ENCODE data around the gene PSD4. TPM values are rescaled to one million over a fixed set of nuclear protein-coding genes. Genes with fewer than 3 reads are reported as not detected.

Gene PSD4
- total and polyA plus RNA-seq, 4 donors: 20.9 to 48.1 (median 29.0) TPM

GRCh38 chr2:113142290-113142689 lies 31.5 kb upstream of the PSD4 start:
- no peak for TF ChIP-seq CTCF (IDR thresholded peaks at IDR 0.05; ENCODE audit: control extremely low read depth, extremely low read depth)
- Histone ChIP-seq H3K36me3 (ENCODE audit: control insufficient read depth in 4 of 4, insufficient read depth in 4 of 4, low read length in 4 of 4) (no peaks in the 10 kb centered on the region), H3K9ac (ENCODE audit: insufficient read depth in 1 of 2, low read length in 2 of 2) (no peak overlapping the region), H3K4me1 (ENCODE audit: control insufficient read depth in 5 of 5, insufficient read depth in 5 of 5, low read length in 5 of 5) (peaks cover 0 to 4% (median 0%) of the 10 kb centered on the region in 5 donors), H3K27ac (ENCODE audit: low read depth in 1 of 2, low read length in 1 of 2) (no peak overlapping the region), H3K4me3 (no peak overlapping the region), H3K27me3 (ENCODE audit: control insufficient read depth in 3 of 3, insufficient read depth in 3 of 3, low read length in 2 of 3) (no peaks in the 10 kb centered on the region), H3K9me3 (ENCODE audit: control insufficient read depth in 4 of 4, insufficient read depth in 3 of 4, low read length in 3 of 4) (no peaks in the 10 kb centered on the region)
- DNase-seq: no peak
- ATAC-seq (ENCODE audit: insufficient read depth, low FRiP score): no peak
- WGBS, 2 donors: 93 to 97% methylated on average over 2 of the region's 2 CpGs

- Histone ChIP-seq H3K4me1 (ENCODE audit: control insufficient read depth in 5 of 5, insufficient read depth in 5 of 5, low read length in 5 of 5) (no peaks in the 10 kb centered on the region), H3K36me3 (ENCODE audit: control insufficient read depth in 4 of 4, insufficient read depth in 4 of 4, low read length in 4 of 4) (no peaks in the 10 kb centered on the region), H3K27me3 (ENCODE audit: control insufficient read depth in 3 of 3, insufficient read depth in 3 of 3, low read length in 2 of 3) (no peaks in the 10 kb centered on the region), H3K27ac (ENCODE audit: low read depth in 1 of 2, low read length in 1 of 2) (no peak overlapping the region), H3K4me3 (no peak overlapping the region), H3K9ac (ENCODE audit: insufficient read depth in 1 of 2, low read length in 2 of 2) (no peak overlapping the region), H3K9me3 (ENCODE audit: control insufficient read depth in 4 of 4, insufficient read depth in 3 of 4, low read length in 3 of 4) (peaks cover 0 to 2% (median 0%) of the 10 kb centered on the region in 4 donors)
- 77 to 97% methylated on average over 4 of the region's 4 CpGs for WGBS, 2 donors
- ATAC-seq (ENCODE audit: insufficient read depth, low FRiP score) (no peak), DNase-seq (no peak)
- no peak for TF ChIP-seq CTCF (IDR thresholded peaks at IDR 0.05; ENCODE audit: control extremely low read depth, extremely low read depth)
Measured at GRCh38 chr2:113144259-113144658, 29.5 kb upstream of the PSD4 start.

- Histone ChIP-seq H3K9me3 (ENCODE audit: control insufficient read depth in 4 of 4, insufficient read depth in 3 of 4, low read length in 3 of 4) (peaks cover 0 to 2% (median 0%) of the 10 kb centered on the region in 4 donors), H3K9ac (ENCODE audit: insufficient read depth in 1 of 2, low read length in 2 of 2) (no peak overlapping the region), H3K27ac (ENCODE audit: low read depth in 1 of 2, low read length in 1 of 2) (no peak overlapping the region), H3K36me3 (ENCODE audit: control insufficient read depth in 4 of 4, insufficient read depth in 4 of 4, low read length in 4 of 4) (no peaks in the 10 kb centered on the region), H3K4me3 (no peak overlapping the region), H3K27me3 (ENCODE audit: control insufficient read depth in 3 of 3, insufficient read depth in 3 of 3, low read length in 2 of 3) (no peaks in the 10 kb centered on the region), H3K4me1 (ENCODE audit: control insufficient read depth in 5 of 5, insufficient read depth in 5 of 5, low read length in 5 of 5) (no peaks in the 10 kb centered on the region)
- no peak for DNase-seq
- 77 to 79% methylated on average over 8 of the region's 8 CpGs for WGBS, 2 donors
- no peak for TF ChIP-seq CTCF (IDR thresholded peaks at IDR 0.05; ENCODE audit: control extremely low read depth, extremely low read depth)
- ATAC-seq (ENCODE audit: insufficient read depth, low FRiP score): no peak
Measured at GRCh38 chr2:113148606-113149552, 24.9 kb upstream of the PSD4 start.

All from lung (tissue), 12 donors.